Stimulated activated CD8-positive, alpha-beta memory T cell treated with anti-CD3 and anti-CD28 coated beads, Interleukin-7, amount 100 ng/mL, for 48 hours (primary cell): ENCODE measurements around the gene CCSER1.
"Not testable (repeated sequence)": the region's sequence is repeated elsewhere in the genome, so short reads cannot be mapped to it uniquely, and the experiment has no call there.

Experiments
- DNase-seq, 2 donors: peaks; one replicate each; pipeline ENCODE4 v3.0.0-alpha.2; 2020; ENCODE audit warnings: low read depth in 1 of 2; ENCODE audit errors: extremely low read depth in 1 of 2

Gene CCSER1

GRCh38 chr4:91436556-91436955 lies 1309.4 kb downstream of the CCSER1 start:
- no peak for DNase-seq

GRCh38 chr4:91447168-91447567 lies 1320.0 kb downstream of the CCSER1 start:
- DNase-seq: no peak

- no peak for DNase-seq
Observed at GRCh38 chr4:91448668-91449330, 1321.6 kb downstream of the CCSER1 start.

- no peak for DNase-seq
Observed at GRCh38 chr4:91454111-91454510, 1326.9 kb downstream of the CCSER1 start.

DNA sequence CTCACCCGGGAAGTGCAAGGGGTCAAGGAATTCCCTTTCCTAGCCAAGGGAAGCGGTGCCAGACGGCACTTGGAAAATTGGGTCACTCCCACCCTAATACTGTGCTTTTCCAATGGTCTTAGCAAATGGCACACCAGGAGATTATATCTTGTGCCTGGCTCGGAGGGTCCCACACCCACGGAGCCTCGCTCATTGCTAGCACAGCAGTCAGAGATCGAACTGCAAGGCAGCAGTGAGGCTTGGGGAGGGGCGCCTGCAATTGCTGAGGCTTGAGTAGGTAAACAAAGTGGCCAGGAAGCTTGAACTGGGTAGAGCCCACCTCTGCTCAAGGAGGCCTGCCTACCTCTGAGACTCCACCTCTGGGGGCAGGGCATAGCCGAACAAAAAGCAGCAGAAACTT lies 1335.4 kb downstream of the CCSER1 start:
- DNase-seq: not testable (repeated sequence)

- no peak for DNase-seq
Observed at GRCh38 chr4:91470671-91471070, 1343.5 kb downstream of the CCSER1 start.

GRCh38 chr4:91471280-91471679 lies 1344.1 kb downstream of the CCSER1 start:
- DNase-seq: no peak

GRCh38 chr4:91472046-91472445 lies 1344.9 kb downstream of the CCSER1 start:
- no peak for DNase-seq

GRCh38 chr4:91485415-91485814 lies 1358.2 kb downstream of the CCSER1 start:
- no peak for DNase-seq

- DNase-seq: no peak
Observed at GRCh38 chr4:91488946-91489345, 1361.8 kb downstream of the CCSER1 start.

DNA sequence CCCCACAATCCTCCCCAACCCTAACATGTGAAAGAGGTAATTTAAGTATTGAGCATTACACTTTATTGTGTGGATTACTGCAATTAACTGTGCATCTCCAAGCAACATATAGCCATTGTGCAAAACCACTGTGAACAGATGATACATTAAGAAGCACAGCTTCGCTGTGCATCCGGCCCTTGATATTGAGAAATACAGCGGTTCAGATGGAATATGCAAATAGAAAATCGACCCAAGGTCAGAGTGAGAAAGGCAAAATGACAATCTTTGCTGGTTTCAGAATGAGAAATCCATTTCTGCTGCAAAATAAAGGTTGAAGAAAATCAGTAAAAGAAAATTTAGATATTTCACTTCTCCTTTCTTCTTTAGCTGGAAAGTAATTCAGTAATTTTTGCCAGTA lies 1370.7 kb downstream of the CCSER1 start:
- no peak for DNase-seq

- no peak for DNase-seq
Observed at GRCh38 chr4:91502365-91502764, 1375.2 kb downstream of the CCSER1 start.

- no peak for DNase-seq
Observed at GRCh38 chr4:91513326-91513725, 1386.1 kb downstream of the CCSER1 start.

DNA sequence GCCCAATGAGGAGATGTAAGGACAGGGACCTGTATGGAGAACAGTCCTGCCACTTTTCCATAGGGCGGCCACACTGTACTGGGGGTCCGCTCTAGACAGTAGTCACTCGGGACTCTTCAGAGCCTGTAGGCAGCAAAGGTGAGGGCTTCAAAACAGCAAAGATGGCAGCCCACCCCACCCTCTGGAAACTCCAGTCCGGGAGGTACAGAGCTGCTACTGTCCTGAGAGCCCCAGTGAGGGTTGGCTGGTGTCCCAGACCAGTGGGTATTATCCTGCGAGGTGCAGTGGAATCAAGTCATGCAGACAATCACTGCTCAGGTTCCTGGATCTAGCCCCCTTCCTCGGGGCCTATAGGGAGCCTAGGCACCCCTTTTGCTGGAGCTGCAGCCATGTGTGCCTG lies 1392.0 kb downstream of the CCSER1 start:
- DNase-seq: no peak

DNA sequence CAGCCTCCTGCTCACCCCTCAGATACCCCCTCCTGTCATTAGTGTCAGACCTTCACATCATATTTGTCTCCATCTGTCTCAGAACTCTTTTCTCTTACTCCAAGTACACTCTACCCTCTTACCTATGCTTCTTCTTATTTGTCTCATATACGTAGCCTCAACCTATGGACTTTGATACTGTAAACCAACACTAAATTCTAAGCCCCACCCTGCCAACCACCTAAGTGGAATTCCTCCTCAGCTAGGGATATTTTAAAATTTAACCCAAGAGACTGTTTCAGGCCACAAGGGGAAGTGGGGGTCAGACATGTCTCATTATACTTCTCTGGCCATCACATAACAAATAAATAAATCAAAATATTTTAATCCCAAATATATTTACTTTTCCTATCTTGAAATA lies 1398.4 kb downstream of the CCSER1 start:
- no peak for DNase-seq

DNA sequence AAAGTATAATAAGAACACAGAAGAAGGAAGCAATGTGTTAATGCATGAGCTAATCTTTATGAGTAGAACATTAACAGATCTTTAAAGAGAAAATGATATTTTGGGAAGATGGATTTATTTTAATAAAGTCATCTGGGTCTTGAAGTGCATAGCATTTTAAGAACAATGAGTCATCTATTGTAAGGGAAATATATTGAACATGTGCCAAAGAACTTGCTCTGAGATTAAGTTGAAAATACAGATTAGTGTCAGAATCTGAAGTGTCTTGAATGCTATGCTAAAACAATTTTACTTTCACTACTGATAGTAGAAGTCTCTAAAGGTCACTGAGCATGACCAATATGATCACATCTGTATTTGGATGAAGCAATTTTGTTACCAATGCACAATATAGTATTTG lies 1399.9 kb downstream of the CCSER1 start:
- DNase-seq: no peak

DNA sequence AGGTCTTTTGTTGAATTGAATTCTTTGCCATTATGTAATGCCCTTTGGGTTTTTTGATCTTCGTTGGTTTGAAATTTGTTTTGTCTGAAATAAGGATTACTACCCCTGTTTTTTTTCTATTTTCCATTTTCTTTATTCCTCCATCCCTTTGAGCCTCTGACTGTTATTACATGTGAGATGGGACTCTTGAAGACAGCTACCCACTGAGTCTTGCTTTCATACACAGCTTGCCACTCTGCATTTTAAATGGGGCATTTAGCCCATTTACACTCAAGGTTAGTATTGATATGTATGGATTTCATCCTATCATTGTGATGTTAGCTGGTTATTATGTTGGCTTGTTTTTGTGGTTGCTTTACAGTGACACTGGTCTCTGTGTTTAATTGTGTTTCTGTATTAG lies 1440.4 kb downstream of the CCSER1 start:
- no peak for DNase-seq

DNA sequence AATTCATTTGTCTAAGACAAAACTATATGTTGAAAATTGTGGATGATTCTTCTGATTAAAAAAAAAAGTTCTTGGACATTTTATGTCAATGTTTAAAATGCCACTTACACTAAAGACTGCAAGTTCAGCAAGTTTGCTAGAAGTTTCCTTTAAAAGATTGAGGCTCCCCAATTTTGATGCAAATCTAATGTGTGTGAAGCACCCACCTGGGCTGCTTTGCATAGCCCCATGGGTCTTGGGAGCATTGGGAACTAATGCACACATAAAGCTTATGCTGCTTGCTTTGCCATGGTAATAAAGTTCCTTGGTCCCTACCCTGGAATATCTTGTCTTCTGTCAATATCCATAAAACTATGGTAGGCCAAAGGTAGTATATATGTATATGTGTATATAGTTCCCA lies 1450.7 kb downstream of the CCSER1 start:
- DNase-seq: no peak

DNA sequence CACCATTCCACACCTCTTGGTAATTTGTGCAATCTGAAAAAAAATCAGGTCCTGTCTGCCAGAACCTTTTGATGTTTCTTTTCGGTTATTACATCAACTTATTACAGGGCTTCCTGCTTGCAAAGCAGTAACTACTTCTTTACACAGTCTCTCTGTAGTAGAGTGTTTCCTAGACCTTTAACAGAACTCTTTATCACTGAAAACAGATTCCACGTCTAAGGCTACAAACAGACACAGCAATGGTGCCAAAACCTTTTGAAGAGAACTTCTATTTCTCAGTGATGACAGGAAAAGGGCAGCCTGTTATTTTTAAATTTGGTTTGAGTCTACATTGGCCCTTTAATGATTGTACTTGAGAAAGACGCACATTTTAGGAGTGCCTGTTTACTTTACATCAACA lies 1463.1 kb downstream of the CCSER1 start:
- DNase-seq: no peak

- no peak for DNase-seq
Observed at GRCh38 chr4:91592125-91592524, 1464.9 kb downstream of the CCSER1 start.

- DNase-seq: no peak
Observed at GRCh38 chr4:91596718-91597117, 1469.5 kb downstream of the CCSER1 start.

- no peak for DNase-seq
Observed at GRCh38 chr4:91598696-91599095, 1471.5 kb downstream of the CCSER1 start.

DNA sequence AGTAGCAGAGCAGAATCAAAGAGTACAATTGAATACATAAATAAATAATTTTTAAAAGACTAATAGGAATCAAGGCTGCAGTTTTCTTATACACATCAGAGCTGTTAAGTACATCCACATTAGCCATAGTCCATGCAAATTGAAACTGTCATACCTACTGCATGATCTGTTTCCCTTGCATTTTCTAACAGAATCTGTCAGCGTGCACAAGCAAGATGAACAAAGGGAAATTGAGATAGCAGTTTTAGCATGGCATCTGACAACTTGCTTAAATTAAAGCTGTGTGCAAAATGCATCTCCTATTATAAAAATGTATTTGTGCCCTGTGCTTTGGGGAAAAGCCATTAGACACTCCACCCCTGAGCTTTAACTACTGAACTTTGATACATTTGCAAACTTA lies 1473.1 kb downstream of the CCSER1 start:
- DNase-seq: no peak
